GM18858 (cell line): ENCODE data around the gene JPH2.

ENCODE experiments used
- ATAC-seq: cut with Tn5 transposase; IDR thresholded peaks from one replicate; pipeline ENCODE4 v1.9.1; 2021; ENCODE audit not compliant: unreplicated experiment

Gene JPH2

DNA sequence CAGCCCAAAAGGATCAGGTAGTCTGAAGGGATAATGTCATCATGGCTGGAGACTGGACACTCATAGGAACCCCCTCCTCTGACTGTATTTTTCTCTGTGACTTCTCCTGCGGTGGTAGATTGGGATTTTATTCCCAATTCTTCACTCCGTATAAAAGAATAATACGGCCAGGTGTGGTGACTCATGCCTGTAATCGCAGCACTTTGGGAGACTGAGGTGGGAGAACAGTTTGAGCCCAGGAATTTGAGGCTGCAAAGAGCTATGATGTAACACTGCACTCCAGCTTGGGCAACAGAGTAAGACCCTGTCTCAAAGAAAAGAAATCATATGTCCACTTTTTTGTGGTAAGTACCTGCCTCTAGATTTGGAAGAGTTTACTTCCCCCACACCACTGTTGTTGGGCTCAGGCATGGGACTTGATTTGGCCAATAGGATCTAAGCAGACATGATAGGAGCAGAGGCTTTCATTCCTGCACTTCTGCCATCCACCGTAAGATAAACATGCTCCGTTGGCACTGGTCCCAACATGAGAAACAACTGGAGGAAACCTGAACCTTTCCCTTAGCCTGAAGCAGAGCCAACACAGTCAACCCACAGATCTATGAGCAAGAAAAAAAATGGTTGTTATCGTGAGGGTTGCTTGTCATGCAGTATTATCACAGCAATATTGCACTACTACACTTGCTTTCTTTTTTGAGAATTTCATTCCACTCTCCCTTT, 82.0 kb downstream of the JPH2 start:
- ATAC-seq: no peak

DNA sequence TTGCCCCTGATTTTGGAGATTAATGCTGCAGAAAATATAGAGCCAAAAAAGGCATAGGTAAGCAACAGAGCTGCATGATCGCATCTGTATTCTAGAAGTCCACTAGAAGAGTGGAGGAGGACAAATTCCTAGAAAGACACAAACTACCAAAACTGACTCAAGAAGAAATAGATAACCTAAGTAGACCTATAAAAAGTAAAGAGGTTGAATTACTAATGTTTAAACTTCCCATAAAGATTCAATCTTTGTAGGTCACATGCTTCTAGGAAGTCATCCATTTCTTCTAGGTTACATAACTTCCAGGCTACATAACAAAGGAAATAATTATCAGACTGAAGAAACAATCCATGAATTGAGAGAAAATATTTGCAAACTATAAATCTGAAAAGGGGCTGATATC, 84.4 kb downstream of the JPH2 start:
- ATAC-seq: no peak

DNA sequence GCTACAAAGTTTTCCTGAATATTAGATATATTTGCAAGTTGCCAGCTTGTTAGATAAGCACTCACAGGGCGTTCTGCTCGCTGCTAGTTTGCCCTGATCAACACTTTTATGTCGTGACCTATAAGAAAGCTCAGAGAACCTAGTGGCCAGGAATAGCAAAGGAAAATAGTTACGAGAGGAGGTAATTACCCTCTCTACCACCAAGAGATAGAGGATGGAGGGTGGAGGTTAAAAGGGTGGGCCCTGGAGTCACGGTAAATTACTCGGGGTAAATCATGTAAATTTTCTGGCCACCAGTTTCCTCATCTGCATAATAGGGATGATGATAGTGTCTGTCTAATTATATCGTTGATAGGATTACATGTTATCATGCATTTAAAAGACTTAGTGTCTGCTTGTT, 87.2 kb downstream of the JPH2 start:
- no peak for ATAC-seq

DNA sequence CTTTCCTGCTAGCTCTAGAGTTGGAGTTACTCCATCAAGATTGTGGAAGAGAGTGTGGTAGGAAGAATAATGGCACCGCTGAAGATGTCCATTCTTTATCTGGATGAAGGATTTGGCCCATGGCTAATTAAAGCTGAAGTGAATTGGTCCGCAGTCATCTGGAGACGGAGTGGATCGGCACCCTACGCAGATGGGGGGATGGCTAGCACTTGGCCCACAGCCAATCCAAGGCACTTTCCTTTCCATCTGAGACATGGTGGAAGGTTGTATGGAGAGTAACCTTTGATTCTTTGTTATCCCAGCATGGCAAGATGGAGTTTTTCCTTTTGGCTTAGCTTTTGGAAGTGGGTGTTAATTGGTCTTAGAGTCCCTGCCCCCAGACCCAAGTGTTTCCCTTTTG, 88.3 kb downstream of the JPH2 start:
- no peak for ATAC-seq

DNA sequence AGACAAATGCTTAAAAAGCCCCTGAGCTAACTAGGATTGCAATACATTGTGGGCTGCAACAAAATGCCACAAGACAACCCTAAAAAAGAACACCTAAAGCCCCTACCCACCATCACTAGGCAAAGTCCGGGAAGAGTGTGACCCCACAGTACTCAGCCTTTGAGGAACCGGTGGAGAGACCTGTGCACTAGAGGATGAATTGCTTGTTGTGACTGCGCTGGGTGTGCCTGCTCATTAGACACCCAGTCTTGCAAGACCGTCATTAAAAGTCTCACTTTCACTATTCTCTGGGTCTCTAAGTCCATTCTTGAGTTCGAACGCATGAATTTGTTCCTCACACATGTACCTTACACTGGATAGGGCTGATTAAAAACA, 88.7 kb downstream of the JPH2 start:
- ATAC-seq: no peak

DNA sequence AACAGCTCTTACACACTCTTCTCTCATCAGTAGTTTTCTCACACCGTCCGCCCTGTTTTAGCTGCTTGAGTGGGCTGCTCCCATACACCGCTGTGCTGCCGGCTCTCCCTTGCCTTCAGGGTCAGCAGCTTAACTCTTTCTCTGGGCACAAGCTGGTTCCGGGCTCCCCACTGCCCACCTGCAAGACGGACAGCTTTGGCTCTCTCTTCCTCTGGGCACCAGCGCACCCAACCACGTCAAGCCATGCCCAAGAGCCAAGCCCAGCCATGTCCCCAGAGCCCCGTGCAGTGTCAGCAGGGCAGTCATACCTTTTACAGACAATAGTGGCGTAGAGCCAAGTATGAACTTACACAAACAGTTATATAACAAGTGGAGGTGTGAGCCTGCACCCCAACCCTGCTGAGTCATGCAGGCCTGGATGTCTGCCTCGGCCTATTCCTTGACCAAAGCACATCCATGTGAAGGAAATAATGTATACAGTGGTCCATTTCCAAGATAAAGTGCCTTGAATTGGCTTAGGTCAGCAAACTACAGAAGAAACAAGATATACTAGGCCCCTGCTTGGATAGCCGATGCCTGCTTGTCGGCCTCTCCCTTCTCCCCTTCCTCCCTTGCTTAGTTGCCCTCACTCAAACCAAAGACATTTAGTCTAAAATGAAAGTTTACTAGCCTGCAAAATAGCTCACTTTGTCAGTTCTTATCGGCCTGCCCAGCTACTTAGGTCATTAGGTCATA, 89.3 kb downstream of the JPH2 start:
- no peak for ATAC-seq

DNA sequence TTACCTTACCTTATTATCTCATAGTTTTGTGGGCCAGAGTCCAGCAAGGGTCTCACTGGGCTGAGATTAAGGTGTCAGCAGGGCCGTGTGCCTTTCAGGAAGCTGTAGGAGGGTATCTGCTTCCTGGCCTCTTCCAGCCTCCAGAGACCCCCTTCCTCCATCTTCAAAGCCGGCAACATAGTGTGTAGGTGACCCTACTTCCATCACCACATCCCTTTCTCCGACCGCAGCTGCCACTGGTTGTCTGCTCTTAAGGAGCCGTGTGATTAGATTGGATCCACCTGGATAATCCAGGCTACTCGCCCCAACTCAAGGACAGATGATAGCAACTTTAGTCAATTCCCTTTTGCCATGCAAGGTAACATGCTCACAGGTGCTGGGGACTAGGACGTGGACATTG, 91.2 kb downstream of the JPH2 start:
- ATAC-seq: no peak

DNA sequence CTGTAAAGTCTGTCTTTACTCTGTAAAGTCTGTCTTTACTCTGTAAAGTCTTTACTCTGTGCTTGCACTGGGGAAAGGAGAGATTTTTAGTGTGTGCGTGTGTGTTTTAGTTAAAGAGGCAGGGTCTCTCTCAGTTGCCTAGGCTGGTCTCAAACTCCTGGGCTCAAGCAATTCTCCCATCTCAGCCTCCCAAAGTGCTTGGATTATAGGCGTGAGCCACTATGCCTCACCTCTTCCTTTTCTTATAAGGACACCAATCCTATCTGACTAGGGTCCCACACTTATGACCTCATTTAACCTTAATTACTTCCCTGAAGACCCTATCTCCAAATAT, 93.8 kb downstream of the JPH2 start:
- no peak for ATAC-seq

DNA sequence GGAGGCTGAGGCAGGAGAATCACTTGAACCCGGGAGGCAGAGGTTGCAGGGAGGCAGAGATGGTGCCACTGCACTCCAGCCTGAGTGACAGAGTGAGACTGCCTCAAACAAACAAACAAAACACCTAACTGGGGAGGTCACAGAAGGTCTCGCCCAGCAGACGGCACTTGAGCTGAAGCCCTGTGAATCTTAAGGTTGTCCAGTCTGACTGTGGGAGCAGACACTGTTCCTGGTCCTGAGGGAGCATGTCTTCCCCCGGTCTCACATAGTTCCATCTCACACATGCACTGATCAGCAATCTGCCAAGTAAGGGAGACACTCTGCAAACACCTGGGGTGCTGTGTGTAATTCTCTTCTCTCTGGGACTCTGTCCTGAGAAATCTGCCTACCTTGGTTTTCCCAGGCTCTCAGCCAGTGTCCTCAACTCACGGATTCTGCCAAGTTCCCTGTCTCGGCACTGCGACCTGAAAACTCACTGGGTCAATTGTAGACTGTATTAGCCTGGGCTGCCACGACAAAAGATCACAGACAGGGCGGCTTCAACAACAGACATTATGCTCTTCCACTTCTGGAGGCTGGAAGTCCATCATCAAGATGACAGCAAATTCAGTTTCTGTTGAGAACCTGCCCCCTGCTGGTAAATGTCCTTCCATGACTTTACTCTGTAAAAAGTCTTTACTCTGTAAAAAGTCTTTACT, 94.3 kb downstream of the JPH2 start:
- ATAC-seq: no peak

DNA sequence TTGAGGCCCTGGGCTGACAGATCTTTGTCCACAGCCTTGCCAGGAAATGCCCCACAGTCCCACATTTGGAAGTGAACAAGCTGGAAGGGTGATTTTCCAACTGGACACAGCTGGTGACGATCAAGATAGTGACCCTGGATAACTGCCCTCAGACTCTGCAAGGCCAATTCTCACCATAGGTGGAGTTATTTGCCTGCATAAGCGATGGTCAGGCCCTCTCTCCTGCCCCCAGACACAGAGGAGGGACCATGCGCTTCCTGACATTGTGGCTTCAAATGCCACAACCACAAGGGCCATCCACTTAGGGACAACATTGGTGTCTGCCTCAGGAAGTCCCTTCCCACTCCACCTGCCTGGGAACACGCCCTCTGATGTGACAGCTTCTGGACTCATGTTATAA, 96.0 kb downstream of the JPH2 start:
- ATAC-seq: no peak

DNA sequence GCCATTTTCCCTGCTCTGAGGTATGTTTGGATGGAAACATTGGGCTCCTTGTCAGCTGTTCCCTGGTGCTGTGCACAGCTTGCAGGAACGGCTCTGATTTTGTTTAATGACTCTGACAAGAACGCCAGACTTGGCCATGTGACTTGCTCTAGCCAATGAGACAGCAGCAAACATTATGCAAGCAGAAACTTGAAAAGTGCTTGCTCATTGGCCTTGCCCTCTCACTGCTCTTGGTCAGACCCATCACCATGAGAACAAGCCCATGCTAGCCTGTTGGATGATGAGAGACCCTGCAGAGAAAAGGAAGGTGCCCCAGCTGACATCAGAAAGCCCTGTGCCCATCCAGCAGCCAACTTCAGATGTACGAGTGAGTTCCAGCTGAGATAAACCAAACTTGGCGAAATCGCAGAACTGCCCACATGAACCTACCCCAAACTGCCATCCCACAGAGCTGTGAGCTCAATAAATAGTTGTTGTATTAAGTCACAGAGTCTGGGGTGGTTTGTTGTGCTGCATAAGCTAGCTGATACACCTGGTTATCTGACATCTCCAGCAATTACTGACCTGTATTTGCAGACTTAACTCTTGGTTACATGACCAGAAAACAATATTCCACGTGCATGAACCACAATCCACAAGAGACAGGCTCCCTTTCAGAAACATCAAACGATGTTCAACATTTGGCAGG, 96.9 kb downstream of the JPH2 start:
- no peak for ATAC-seq

DNA sequence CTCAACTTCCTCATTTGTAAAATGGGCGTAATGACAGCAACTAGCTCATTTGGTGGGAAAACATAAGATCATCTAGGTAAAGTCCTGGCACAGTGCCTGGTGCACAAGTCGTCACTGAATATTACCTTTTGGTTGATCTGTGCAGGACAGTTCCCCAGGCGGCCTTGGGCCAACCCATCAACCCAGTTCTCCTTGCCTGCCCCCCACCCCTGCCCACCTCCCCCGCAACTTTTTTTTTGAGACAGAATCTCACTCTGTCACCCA, 99.2 kb downstream of the JPH2 start:
- no peak for ATAC-seq

DNA sequence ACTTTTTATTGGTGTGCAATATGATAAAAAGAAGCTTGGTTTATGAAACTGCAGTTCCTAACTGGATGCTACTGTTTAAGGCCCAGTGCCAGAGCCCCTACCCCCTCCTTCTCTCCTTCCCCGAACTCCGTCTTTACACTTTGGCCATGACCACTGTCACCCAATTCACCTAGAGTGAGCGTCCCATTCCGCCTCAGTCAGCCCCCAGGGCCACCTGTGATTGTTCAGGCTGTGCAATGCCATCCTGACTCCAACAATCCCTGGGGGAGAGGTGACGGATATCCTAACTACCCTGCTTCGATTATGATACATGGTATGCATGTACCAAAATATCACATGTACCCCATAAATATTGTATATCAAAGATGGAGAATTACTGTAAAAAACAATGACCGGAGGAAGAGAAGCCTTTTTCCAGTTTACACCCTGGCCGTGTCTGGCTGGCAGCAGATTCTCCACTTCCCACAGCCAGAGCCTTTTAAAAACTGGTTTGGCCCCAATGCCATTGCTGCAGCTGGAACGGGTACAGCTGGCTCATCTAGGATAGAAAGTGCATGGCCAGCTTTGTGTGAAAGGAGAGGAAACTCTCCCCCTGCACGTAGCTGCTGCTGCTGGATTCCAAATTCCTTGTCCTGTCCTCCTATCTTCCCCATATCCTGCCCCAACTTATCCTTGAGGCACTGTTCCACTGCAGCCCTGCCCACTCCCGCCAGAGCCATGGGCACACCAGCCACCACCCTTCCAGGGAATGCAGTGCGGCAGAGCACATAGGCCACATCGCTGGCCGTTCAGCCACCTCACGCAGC, 99.7 kb downstream of the JPH2 start:
- no peak for ATAC-seq

DNA sequence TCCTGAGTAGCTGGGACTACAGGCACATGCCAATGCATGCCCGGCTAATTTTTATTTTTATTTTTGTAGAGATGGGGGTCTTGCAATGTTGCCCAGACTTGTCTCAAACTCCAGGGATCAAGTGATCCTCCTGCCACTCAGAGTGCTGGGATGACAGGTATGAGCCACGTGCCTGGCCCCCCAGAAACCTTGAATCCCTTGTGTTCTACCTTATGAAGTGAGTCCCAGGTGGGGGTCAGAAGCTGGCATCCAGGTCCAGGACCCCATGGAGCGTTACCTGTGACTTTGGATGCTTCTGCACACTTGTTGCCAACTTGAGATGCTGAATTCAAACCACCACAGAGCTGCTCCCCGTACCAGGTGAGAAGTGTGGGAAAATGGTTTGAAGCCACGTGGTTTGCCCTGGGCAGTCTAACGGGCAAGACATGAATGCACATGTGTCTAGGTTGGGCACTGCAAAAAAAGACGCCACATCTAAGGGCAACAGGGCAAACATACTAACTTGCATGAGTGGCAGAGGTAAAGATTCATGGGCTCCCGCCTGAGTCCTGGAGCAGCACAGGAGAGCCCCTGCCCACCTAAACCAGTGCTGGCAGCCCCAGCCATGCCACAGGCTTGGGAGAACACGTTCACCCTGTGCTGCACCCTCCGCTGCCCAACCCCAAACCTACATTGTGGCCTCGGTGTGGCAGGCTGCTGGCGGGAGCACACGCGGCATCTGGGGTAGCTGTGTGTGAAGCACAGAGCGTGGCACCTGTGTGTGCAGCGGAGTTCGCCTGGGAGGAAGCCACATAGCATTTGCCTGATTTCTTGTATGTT, 101.2 kb downstream of the JPH2 start:
- no peak for ATAC-seq

DNA sequence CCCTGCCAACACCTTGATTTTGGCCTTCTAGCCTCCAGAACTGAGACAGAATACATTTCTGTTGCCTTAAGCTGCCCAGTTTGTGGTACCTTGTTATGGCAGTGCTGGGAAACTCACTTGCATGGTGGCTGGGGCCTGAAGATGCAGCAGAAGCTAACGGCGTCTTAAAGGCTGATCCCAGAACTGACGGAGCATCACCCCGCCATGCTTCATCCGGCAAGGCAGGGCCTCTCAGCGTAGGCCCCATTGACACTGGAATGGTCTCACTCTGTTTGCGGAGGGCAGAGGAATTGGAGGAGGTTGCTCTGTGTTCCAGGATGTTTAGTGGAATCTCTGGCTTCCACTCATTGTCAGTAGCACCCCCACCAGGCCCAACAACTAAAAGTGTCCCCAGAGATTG, 102.1 kb downstream of the JPH2 start:
- no peak for ATAC-seq

DNA sequence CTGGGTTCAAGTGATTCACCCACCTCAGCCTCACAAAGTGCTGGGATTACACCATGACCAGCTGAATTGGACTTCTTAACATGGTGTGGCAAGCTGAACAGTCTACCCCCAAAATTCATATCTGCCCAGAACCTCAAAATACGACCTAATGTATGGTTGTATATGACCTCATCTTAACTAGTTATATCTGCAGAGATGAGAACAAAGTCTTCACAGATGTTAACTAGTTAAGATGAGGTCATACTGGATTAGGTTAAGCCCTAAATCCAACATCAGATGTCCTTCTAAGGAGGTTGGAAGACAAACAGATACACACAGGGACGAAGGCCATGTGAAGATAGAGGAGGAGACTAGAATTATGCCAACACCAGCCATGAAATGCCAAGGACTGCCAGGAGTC, 102.5 kb downstream of the JPH2 start:
- ATAC-seq: no peak

DNA sequence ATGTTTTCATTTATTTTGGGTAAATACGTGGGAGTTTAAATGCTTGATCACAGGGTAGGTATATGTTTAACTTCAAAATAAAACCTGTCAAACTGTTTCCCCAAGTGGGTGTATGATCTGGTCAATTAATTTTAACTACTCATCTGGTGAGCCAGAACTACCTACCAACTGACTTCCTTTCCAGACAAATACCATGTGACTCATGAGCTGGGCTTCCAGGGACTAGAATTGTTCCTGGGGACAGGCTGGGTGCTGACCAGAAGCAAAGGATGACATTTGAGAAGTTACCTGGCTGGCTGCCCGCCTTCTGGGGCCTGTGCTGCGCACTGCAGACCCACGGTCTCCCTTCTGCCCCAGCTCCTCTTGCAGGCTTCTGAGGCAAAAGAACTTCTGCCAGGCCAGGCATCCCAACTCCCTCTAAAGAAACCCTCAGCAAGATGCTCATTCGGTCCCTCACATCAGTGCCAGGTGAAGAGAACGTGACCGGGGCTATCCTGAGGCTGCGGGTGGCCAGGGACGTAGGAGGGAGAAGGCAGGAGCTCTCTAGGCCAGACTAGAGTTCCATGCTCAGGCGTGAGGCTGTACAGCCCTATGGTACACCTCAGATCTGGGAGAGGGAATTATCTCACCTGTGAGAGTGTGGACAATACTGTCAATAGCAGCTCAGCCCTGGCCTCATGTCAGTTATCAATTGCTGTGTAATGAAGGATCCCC, 103.6 kb downstream of the JPH2 start:
- no peak for ATAC-seq

DNA sequence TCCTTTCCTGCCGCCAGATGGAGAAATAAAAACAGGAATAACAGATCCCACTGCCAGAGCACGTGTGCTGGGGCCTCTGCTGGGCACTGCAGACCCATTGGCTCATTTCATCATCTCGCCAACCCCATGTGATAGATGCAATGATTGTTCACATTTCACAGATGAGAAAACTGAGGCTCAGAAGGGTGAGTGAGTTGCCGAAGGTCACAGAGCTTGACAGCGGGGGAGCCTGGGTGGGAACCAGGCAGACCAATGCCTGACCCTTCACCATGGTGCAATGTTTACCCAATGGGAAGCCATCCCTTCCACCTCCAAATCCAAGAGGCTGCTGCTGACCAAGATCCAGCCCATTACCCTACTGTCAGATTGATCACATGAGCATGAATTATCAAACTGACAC, 105.1 kb downstream of the JPH2 start:
- ATAC-seq: no peak

DNA sequence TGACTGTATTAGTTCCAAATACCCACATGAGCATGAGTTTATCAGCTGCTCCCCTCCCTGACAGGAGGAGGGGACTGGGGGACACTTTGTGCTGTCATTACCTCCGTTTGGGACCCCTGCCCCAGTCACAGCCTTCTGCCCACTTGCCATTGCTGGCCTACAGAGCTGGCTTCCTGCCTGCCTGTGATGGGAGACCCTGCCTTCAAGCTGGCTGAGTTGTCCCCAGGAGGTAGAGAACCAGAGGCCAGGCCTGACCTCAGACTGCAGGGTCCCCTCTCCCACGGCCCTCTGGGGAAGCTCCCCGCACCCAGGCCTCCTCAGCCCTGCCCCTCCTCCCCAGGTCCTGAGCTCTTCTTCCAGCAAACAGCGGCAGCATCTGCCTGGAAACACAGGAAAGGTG, 105.5 kb downstream of the JPH2 start:
- ATAC-seq: no peak
